Neutrophil (primary cell): Measurements from ENCODE around the gene SPZ1.

Experiments used
- H3K27ac ChIP-seq: fragments of 200-600 bp; sonication (generic); 2 replicates; pipeline ENCODE4 v1.5.1; 2016; ENCODE audit warnings: mild to moderate bottlenecking, moderate library complexity
- H3K27me3 ChIP-seq: fragments of 200-600 bp; sonication (generic); 2 replicates; pipeline ENCODE4 v1.6.0; 2016; ENCODE audit warnings: mild to moderate bottlenecking
- H3K36me3 ChIP-seq: fragments of 200-600 bp; sonication (generic); 2 replicates; pipeline ENCODE4 v1.5.1; 2017
- H3K4me1 ChIP-seq, 2 experiments: fragments of 200-600 bp in 1 of 2; sonication (generic) in 1 of 2; 1 replicate in 1 of 2; 2 replicates in 1 of 2; pipeline versions ENCODE4 v1.5.1 to v1.6.1; 2013 to 2016; ENCODE audit warnings: low read depth in 1 of 2, low read length in 1 of 2, mild to moderate bottlenecking in 1 of 2, moderate library complexity in 1 of 2; ENCODE audit not compliant: control insufficient read depth in 1 of 2, insufficient read depth in 1 of 2
- H3K4me3 ChIP-seq, 2 experiments: fragments of 200-600 bp in 1 of 2; sonication (generic) in 1 of 2; 1 replicate in 1 of 2; 2 replicates in 1 of 2; pipeline ENCODE4 v1.5.1; 2013 to 2016; ENCODE audit warnings: low read depth in 1 of 2, low read length in 1 of 2, mild to moderate bottlenecking in 1 of 2, moderate library complexity in 1 of 2
- H3K9me3 ChIP-seq: fragments of 200-600 bp; sonication (generic); 2 replicates; pipeline ENCODE4 v1.5.1; 2016
- CTCF ChIP-seq: fragments of 200-600 bp; sonication (generic); IDR thresholded peaks from 2 replicates; pipeline ENCODE4 v1.5.1; 2016; ENCODE audit warnings: antibody characterized with exemption

SPZ1 gene

GRCh38 chr5:80283360-80283759 is 36.4 kb upstream of the SPZ1 start:
- H3K4me1 ChIP-seq = no peaks in the 10 kb centered on the region
- no peak overlapping the region for H3K27ac ChIP-seq
- TF ChIP-seq CTCF = no peak
- no peaks in the 10 kb centered on the region for H3K9me3 ChIP-seq
- H3K4me3 ChIP-seq = no peak overlapping the region
- H3K27me3 ChIP-seq = no peaks in the 10 kb centered on the region
- H3K36me3 ChIP-seq = no peaks in the 10 kb centered on the region

GRCh38 chr5:80284720-80285119 is 35.1 kb upstream of the SPZ1 start:
- TF ChIP-seq CTCF = no peak
- Histone ChIP-seq H3K36me3 (no peaks in the 10 kb centered on the region), H3K27me3 (no peaks in the 10 kb centered on the region), H3K27ac (no peak overlapping the region), H3K9me3 (no peaks in the 10 kb centered on the region), H3K4me1 (no peaks in the 10 kb centered on the region), H3K4me3 (no peak overlapping the region)

- TF ChIP-seq CTCF = no peak
- H3K36me3 ChIP-seq = no peaks in the 10 kb centered on the region
- H3K4me1 ChIP-seq = no peaks in the 10 kb centered on the region
Observed at GRCh38 chr5:80288177-80288576, 31.6 kb upstream of the SPZ1 start.

GRCh38 chr5:80289320-80289719 is 30.5 kb upstream of the SPZ1 start:
- Histone ChIP-seq H3K4me1 (no peaks in the 10 kb centered on the region), H3K27me3 (no peaks in the 10 kb centered on the region), H3K4me3 (no peak overlapping the region), H3K9me3 (no peaks in the 10 kb centered on the region), H3K27ac (no peak overlapping the region), H3K36me3 (no peaks in the 10 kb centered on the region)
- no peak for TF ChIP-seq CTCF

More at GRCh38 chr5:80288177-80288576, 31.6 kb upstream of the SPZ1 start:
- Histone ChIP-seq H3K9me3 (no peaks in the 10 kb centered on the region), H3K27me3 (no peaks in the 10 kb centered on the region), H3K4me3 (no peak overlapping the region), H3K27ac (no peak overlapping the region)

- Histone ChIP-seq H3K27ac (no peak overlapping the region), H3K4me3 (no peak overlapping the region), H3K36me3 (no peaks in the 10 kb centered on the region), H3K4me1 (no peaks in the 10 kb centered on the region), H3K27me3 (no peaks in the 10 kb centered on the region), H3K9me3 (no peaks in the 10 kb centered on the region)
- no peak for TF ChIP-seq CTCF
Observed at GRCh38 chr5:80291761-80292160, 28.0 kb upstream of the SPZ1 start.

GRCh38 chr5:80296121-80296520 is 23.7 kb upstream of the SPZ1 start:
- H3K27ac ChIP-seq = no peak overlapping the region
- H3K9me3 ChIP-seq = no peaks in the 10 kb centered on the region
- H3K4me3 ChIP-seq = no peak overlapping the region
- H3K4me1 ChIP-seq = no peaks in the 10 kb centered on the region
- H3K36me3 ChIP-seq = no peaks in the 10 kb centered on the region
- H3K27me3 ChIP-seq = no peaks in the 10 kb centered on the region
- TF ChIP-seq CTCF = no peak
